Fibroblast of peridontal ligament (primary cell): Measurements from ENCODE around the gene TGFBI.
A peak's percentile ranks its signal among the peaks of the same experiment; 100 is the strongest.
"Not testable (repeated sequence)": the region's sequence is repeated elsewhere in the genome, so short reads cannot be mapped to it uniquely, and the experiment has no call there.

ENCODE experiments used
- DNase-seq: peaks from one replicate; pipeline ENCODE4 v3.0.0-alpha.2; 2010; ENCODE audit errors: extremely low read depth

Gene TGFBI

DNA sequence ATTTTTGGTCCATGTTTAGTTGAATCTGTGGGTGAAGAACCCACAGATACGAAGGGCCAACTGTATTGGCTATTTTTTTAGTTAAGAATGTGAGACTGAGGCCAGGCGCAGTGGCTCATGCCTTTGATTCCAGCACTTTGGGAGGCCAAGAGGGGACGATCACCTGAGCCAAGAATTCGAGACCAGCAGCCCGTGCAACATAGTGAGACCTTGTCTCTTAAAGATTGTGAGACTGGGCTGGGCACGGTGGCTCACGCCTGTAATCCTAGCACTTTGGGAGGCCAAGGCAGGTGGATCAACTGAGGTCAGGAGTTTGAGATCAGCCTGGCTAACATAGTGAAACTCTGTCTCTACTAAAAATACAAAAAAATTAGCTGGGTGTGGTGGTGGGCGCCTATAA is 16.2 kb downstream of the TGFBI start:
- not testable (repeated sequence) for DNase-seq

DNA sequence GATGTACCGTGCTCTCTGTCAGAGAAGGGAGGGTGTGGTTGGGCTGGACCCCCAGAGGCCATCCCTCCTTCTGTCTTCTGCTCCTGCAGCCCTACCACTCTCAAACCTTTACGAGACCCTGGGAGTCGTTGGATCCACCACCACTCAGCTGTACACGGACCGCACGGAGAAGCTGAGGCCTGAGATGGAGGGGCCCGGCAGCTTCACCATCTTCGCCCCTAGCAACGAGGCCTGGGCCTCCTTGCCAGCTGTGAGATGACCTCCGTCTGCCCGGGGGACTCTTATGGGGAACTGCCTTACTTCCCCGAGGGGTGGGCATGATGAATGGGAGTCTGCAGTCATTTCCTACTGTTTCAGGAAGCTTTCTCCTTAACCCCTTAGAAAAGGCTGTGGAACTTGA is 17.5 kb downstream of the TGFBI start:
- no peak for DNase-seq

GRCh38 chr5:136047858-136048257 is 19.1 kb downstream of the TGFBI start:
- DNase-seq = no peak

DNA sequence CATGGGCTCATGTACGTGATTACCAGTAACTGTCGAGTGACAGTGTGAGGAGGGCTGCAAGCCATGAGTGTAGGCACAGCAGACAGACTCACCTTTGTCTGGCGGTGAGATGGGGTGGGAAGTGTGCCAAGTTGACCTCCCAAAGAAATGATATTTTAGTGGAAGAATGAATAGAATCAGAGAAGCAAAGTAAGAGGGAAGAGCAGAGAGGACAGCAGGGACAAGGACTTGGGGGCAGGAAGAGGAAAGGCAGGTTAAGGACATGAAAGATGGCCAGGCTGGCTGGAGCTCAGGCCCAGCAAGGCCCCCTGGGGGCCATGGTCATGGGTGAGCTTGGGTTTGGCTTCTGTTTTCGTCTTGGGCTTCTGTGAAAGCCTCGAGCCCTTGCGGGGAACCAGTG is 20.2 kb downstream of the TGFBI start:
- no peak for DNase-seq

DNA sequence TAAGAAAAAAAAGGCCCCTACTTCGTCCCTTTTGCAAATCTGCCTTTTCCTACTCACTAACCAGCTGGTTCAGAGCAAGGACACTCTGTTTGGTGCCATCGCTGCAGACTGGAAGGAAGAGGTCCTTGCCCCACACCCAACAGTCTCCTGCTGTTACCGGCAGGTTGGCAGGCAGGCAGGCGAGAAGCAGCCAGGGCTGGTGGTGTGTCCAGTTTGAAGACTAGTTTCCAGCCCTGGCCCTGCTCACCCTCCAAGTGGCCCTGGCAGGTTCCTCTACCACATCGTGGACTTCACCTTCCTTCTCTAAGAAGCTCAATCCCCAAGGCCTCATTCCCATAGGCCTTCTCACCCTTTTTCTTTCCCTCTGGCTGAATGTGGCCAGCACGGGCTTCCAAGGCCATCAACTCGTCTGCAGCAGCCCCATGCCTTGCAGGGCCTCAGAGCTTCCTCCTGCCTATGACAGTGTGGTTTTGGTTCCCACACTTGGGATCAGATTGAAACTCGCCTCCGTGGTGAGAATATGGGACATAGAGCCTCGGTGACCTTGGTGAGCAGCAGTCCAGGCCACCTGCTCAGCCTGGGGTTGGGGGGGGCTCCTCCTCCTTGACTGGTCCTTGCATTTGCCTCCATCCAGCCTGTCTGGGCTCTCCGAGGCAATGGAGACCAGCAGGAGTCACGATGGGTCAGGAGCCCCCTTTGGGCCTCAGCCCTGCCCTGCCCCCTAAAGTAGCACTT is 22.9 kb downstream of the TGFBI start:
- DNase-seq = no peak

- DNase-seq = no peak
Observed at GRCh38 chr5:136052692-136053335, 24.0 kb downstream of the TGFBI start.

DNA sequence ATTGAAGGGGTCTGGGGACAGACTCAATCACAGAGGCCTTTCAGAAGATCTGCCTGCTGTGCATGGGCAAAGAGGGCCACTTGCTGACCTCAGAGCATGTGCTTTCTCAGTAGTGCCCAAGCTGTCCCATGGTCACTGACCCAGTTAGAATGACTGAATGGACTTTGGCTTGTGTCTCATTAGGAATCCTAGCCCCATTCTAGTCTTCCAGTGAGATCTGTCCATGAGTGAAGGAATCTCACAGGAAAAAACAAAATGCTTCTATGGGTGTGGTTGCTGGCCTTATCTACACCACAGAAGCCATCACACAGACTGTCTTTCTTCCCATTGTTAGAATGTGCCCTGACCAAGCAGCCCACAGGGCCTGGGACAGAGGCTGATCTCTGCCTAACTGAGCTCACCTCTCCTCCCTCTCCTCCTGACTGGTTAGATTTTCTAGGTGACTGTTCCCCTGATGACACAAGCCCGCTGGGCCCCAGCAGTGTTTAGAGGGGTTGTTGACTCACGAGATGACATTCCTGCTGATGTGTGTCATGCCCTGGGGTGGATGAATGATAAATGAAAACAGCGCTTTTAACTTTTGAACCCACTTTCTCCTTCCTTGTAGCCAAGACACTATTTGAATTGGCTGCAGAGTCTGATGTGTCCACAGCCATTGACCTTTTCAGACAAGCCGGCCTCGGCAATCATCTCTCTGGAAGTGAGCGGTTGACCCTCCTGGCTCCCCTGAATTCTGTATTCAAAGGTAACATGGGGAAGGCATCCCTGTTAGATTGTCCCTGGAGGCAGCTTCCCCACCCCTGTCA is 24.8 kb downstream of the TGFBI start:
- DNase-seq = peak; percentile 97

- DNase-seq = peak; percentile 95
Observed at GRCh38 chr5:136054142-136055019, 25.6 kb downstream of the TGFBI start.

DNA sequence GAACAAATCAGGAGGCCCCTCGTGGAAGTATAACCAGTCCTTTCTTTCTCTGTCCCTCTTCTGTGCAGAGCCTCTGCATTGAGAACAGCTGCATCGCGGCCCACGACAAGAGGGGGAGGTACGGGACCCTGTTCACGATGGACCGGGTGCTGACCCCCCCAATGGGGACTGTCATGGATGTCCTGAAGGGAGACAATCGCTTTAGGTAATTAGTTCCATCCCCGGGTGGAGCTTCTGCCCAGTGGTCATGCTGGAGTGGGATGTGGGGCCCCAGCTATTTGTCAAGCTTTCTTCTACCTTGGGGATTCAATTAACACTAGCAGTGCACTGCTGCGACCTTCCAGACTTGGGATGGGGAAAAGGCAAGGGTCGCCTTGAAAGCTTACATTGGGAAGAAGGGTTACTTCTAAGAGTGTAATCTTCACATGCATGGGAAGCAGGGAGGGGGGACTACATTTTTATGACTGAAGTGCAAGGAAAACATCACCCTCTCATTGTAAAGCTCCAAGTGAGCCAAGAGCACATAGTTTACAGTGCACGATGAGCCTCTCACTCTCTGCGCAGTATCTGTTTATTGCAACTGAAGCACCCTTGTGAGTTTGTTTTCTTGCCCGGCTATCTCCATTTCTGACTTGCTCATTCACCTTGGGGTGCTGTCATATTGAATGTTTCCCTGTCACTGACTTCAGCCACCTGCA is 27.0 kb downstream of the TGFBI start:
- DNase-seq = no peak

DNA sequence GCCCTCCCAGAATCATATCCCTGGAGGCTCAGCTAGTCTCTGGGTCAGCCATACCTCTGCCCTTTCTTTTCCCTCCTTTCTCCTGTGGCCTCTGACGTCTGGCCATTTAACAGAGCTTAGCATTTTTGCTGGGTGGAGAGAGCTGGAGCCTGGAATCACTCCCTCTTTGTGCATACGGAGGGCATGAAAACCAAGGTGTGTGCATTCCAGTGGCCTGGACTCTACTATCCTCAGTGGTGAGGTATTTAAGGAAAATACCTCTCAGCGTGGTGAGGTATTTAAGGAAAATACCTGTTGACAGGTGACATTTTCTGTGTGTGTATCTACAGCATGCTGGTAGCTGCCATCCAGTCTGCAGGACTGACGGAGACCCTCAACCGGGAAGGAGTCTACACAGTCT is 27.5 kb downstream of the TGFBI start:
- DNase-seq = no peak

DNA sequence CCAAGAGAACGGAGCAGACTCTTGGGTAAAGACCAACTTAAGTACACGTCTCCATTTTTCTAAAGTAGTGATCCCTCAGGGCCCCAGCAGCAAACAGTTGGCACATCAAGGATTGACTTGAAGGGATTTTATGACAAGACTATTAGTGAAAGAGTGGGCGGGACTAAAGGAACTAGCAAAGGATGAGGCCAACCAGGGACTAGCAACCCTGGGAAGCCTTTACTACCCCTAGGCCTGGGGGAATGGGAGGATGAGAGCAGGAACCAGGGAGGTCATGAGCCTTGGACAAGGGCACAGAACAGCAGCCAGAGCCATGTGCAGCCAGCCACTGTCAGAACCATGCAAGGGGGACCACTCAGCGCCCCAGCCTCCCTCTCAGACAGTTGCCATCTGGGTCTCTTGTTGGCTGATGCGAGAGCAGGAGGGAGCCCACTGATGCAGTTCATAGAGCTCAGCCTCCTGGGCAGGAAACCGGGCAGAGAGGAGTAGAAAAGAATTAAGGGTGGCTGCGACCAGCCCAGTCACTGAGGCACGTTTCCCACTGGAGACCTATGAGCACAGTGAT is 28.1 kb downstream of the TGFBI start:
- DNase-seq = no peak

DNA sequence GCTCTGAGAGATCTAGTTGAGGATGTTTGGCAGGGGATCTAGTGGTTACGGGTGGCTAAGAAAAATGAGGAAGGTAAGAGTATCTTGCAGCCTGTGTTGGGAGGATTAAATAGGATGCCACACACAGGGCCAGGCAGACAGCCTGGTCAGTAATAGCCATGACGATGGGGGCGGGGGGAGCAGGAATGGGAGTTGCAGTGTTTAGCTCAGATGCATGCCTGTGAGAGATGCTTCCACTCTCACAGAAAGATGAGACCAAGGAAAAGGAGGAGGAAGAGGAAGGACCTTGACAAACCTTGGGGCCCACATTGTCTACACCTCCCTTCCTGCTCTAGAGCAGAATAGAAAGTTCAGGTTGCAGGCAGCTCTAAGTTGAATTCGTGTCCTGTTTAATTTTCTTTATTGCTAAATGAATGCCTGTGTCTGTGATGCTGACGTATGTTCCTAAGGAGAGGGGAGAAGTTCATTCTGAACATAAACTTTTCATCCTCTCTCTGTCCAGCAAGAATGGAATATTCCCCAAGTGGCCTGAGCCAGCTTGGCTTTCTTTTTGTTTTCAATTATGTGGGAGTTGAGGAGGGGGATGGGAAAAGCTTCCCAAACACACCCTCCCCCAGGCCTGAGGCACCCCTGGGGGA is 28.7 kb downstream of the TGFBI start:
- peak; percentile 68 for DNase-seq

DNA sequence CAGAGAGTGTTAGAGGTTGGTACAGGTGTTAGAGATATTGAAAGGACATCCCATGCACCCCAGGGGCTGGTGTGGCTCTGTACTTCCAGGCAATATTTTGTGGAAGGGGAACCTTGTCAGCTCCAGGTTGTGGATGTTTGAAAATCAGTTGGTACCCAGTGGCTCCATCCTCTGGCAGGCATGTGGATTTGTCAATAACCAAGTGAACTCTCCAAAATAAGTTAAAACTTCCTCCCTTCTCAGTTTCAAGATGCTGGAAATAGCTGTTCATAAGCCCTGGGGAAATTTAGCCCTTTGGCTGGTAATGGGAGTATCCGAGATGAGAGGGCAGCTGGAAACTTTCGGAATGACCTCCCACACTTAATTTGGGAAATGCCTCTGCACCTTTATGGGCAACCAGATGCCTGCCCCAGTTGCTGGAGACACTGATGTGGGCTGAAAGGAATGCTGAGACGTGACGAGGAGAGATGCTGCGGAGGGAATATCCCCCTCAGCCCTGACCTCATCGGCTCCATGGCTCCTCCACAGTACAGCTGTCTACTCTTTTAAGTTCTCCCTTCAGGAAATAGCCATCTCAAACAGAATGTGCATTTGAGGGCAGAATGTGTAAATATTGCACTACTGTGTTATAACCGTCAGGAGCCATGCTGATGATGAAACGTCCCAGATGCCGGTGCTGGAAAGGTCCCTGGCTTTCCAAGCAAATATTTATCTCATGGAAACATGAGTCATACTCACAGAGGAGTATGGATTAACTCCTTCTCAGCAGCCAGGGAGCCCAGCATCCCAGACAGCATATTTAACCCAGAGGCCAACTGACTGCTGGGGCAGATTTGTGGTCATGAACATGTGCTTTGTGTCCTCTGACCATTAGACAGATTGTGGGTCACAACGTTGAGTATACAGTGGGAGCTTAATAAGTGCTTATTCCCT is 29.5 kb downstream of the TGFBI start:
- peak; percentile 99 for DNase-seq

GRCh38 chr5:136058972-136059354 is 30.2 kb downstream of the TGFBI start:
- no peak for DNase-seq

- DNase-seq = no peak
Observed at GRCh38 chr5:136060963-136061362, 32.2 kb downstream of the TGFBI start.

DNA sequence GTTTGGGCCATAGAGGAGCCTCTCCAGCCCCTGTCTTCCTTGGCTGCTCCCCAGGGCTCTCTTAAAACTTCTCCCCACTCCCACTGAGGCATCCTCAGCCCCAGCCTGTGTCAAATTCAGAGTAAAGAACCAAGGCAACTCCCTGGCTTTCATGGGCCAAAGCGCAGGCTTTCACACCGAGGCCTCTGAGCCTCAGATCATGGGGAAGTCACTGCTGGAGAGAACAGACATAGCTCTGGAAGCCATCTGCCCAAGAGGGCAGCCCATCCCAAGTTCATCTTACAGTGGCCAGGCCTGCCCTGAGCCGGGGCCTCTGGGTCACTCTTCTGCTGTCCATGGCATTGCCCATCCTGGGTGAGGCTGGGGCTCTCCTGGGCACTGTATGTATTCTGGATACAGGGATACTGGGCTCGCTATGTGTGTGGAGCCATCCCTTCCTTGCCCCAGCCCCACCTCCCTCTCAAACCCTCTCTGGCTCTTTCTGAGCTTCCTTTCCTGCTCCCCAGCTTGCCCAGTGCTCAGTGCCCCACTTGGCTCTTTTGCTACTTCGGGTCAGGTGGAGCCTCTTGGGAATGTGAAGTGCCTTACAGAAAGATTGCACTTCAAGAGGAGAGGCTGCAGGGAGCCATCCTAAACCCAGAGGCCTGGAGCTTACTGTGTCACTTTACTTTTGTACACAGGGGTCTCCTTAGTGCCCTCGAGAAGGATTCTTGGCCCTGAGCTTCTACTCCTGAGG is 33.0 kb downstream of the TGFBI start:
- no peak for DNase-seq

DNA sequence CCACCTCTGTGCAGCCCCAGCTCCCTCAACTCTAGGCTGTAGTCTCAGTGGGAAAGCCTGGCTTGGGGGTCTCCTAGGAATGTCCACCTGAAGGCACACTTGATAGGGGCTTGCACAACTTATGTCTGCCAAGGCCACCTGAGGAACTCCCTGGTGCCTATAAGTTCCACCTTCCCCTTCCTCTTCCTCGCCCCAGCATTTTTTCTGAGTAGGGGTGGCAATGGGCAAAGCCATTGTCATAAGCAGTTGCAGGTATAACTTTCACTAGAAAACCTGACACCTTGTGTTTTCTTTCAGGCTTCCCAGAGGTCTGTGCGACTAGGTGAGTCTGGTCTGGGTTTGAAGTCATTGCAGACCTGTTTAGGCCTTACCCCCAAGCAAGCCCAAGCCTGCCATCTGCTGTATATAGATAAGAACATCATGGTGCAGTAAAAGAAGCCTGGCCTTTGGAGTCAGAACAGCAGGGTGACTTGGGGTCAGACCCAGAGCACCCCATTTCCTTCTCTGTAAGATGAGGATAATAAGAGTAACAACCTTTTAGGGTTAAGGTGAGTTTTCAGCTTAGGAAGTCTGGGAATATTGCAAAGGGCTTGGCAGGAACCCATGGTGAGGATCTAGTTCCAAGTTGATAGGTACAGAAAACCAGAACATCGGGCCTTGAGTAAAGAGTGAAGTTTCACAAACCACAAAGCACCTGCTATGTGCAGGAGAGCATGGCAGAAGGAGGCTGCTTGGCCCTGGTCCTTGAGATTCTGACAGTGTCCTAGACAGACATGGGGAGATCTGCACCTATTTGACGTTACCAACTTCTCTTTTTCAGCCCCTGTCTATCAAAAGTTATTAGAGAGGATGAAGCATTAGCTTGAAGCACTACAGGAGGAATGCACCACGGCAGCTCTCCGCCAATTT is 33.8 kb downstream of the TGFBI start:
- DNase-seq = peak; percentile 50
